ENCODE results near the gene OR6F1. TPM values are rescaled to one million over a fixed set of nuclear protein-coding genes. Genes with fewer than 3 reads are reported as not detected.
"Not testable (repeated sequence)": the region's sequence is repeated elsewhere in the genome, so short reads cannot be mapped to it uniquely, and the experiment has no call there.

The OR6F1 gene
- not detected for polyA plus RNA-seq (2012; ENCODE audit: low read depth, missing spikeins)

GRCh38 chr1:247716546-247716945 is at the start of gene OR6F1:
Gene OR6F1 (minus strand): TSS chr1:247716646. CDS start chr1:247712755, 3,891 bp downstream.
- DNase-seq (ENCODE audit: insufficient read length, low spot score), result no peak
- TF ChIP-seq PAX5 (IDR thresholded peaks at IDR 0.05; ENCODE audit: insufficient read depth, low read length, severe bottlenecking) (no peak), TAF1 (IDR thresholded peaks at IDR 0.05; ENCODE audit: low read depth, low read length) (no peak), POU2F2 (IDR thresholded peaks at IDR 0.05; ENCODE audit: low read depth, low read length) (no peak), POLR2AphosphoS5 (IDR thresholded peaks at IDR 0.05; ENCODE audit: low read depth, low read length) (no peak), SPI1 (IDR thresholded peaks at IDR 0.05; ENCODE audit: low read depth, low read length) (no peak), POLR2A (IDR thresholded peaks at IDR 0.05; ENCODE audit: low read depth, low read length) (no peak)
- no peak for FAIRE-seq

GRCh38 chr1:247760456-247760855 is 44.0 kb upstream of the OR6F1 start, which contains the start of gene OR1C1:
Gene OR1C1 (minus strand): TSS chr1:247760556. CDS start chr1:247758406, 2,150 bp downstream.
- FAIRE-seq (no peak), DNase-seq (ENCODE audit: insufficient read length, low spot score) (no peak)
- TF ChIP-seq POLR2A (IDR thresholded peaks at IDR 0.05; ENCODE audit: low read depth, low read length), result no peak
- no peak for TF ChIP-seq POU2F2 (IDR thresholded peaks at IDR 0.05; ENCODE audit: low read depth, low read length)
- no peak for TF ChIP-seq POLR2AphosphoS5 (IDR thresholded peaks at IDR 0.05; ENCODE audit: low read depth, low read length)
- TF ChIP-seq PAX5 (IDR thresholded peaks at IDR 0.05; ENCODE audit: insufficient read depth, low read length, severe bottlenecking), result no peak
- TF ChIP-seq TAF1 (IDR thresholded peaks at IDR 0.05; ENCODE audit: low read depth, low read length), result no peak
- TF ChIP-seq SPI1 (IDR thresholded peaks at IDR 0.05; ENCODE audit: low read depth, low read length), result no peak

- not testable (repeated sequence) for FAIRE-seq; DNase-seq (ENCODE audit: insufficient read length, low spot score)
Observed at GRCh38 chr1:247754311-247754710, 37.9 kb upstream of the OR6F1 start.

- no peak for DNase-seq (ENCODE audit: insufficient read length, low spot score)
- TF ChIP-seq SPI1 (IDR thresholded peaks at IDR 0.05; ENCODE audit: low read depth, low read length) (no peak), POLR2A (IDR thresholded peaks at IDR 0.05; ENCODE audit: low read depth, low read length) (no peak), PAX5 (IDR thresholded peaks at IDR 0.05; ENCODE audit: insufficient read depth, low read length, severe bottlenecking) (no peak), POLR2AphosphoS5 (IDR thresholded peaks at IDR 0.05; ENCODE audit: low read depth, low read length) (no peak), POU2F2 (IDR thresholded peaks at IDR 0.05; ENCODE audit: low read depth, low read length) (no peak), TAF1 (IDR thresholded peaks at IDR 0.05; ENCODE audit: low read depth, low read length) (no peak)
- no peak for FAIRE-seq
Observed at GRCh38 chr1:247749870-247750269, 33.4 kb upstream of the OR6F1 start.

GRCh38 chr1:247748041-247748440 is 31.6 kb upstream of the OR6F1 start, which contains the start of gene OR14A2:
Gene OR14A2 (minus strand): TSS chr1:247748141.
- no peak for DNase-seq (ENCODE audit: insufficient read length, low spot score)
- no peak for TF ChIP-seq TAF1 (IDR thresholded peaks at IDR 0.05; ENCODE audit: low read depth, low read length)
- no peak for TF ChIP-seq PAX5 (IDR thresholded peaks at IDR 0.05; ENCODE audit: insufficient read depth, low read length, severe bottlenecking)
- no peak for TF ChIP-seq POLR2A (IDR thresholded peaks at IDR 0.05; ENCODE audit: low read depth, low read length)
- no peak for TF ChIP-seq POU2F2 (IDR thresholded peaks at IDR 0.05; ENCODE audit: low read depth, low read length)
- TF ChIP-seq SPI1 (IDR thresholded peaks at IDR 0.05; ENCODE audit: low read depth, low read length), result no peak
- no peak for TF ChIP-seq POLR2AphosphoS5 (IDR thresholded peaks at IDR 0.05; ENCODE audit: low read depth, low read length)
- FAIRE-seq, result no peak

- TF ChIP-seq POU2F2 (IDR thresholded peaks at IDR 0.05; ENCODE audit: low read depth, low read length) (no peak), POLR2A (IDR thresholded peaks at IDR 0.05; ENCODE audit: low read depth, low read length) (no peak), TAF1 (IDR thresholded peaks at IDR 0.05; ENCODE audit: low read depth, low read length) (no peak), PAX5 (IDR thresholded peaks at IDR 0.05; ENCODE audit: insufficient read depth, low read length, severe bottlenecking) (no peak), SPI1 (IDR thresholded peaks at IDR 0.05; ENCODE audit: low read depth, low read length) (no peak), POLR2AphosphoS5 (IDR thresholded peaks at IDR 0.05; ENCODE audit: low read depth, low read length) (no peak)
- no peak for FAIRE-seq
- no peak for DNase-seq (ENCODE audit: insufficient read length, low spot score)
Observed at GRCh38 chr1:247747616-247748015, 31.2 kb upstream of the OR6F1 start.

- DNase-seq (ENCODE audit: insufficient read length, low spot score) (no peak), FAIRE-seq (no peak)
- no peak for TF ChIP-seq TAF1 (IDR thresholded peaks at IDR 0.05; ENCODE audit: low read depth, low read length)
- TF ChIP-seq SPI1 (IDR thresholded peaks at IDR 0.05; ENCODE audit: low read depth, low read length), result no peak
- no peak for TF ChIP-seq PAX5 (IDR thresholded peaks at IDR 0.05; ENCODE audit: insufficient read depth, low read length, severe bottlenecking)
- TF ChIP-seq POLR2A (IDR thresholded peaks at IDR 0.05; ENCODE audit: low read depth, low read length), result no peak
- no peak for TF ChIP-seq POU2F2 (IDR thresholded peaks at IDR 0.05; ENCODE audit: low read depth, low read length)
- no peak for TF ChIP-seq POLR2AphosphoS5 (IDR thresholded peaks at IDR 0.05; ENCODE audit: low read depth, low read length)
Observed at GRCh38 chr1:247746391-247746935, 30.0 kb upstream of the OR6F1 start.

GRCh38 chr1:247742215-247742760 is 25.8 kb upstream of the OR6F1 start:
- not testable (repeated sequence) for DNase-seq (ENCODE audit: insufficient read length, low spot score); FAIRE-seq

GRCh38 chr1:247741756-247742155 is 25.3 kb upstream of the OR6F1 start:
- TF ChIP-seq SPI1 (IDR thresholded peaks at IDR 0.05; ENCODE audit: low read depth, low read length), result no peak
- no peak for TF ChIP-seq POU2F2 (IDR thresholded peaks at IDR 0.05; ENCODE audit: low read depth, low read length)
- no peak for TF ChIP-seq POLR2A (IDR thresholded peaks at IDR 0.05; ENCODE audit: low read depth, low read length)
- TF ChIP-seq TAF1 (IDR thresholded peaks at IDR 0.05; ENCODE audit: low read depth, low read length), result no peak
- no peak for TF ChIP-seq POLR2AphosphoS5 (IDR thresholded peaks at IDR 0.05; ENCODE audit: low read depth, low read length)
- TF ChIP-seq PAX5 (IDR thresholded peaks at IDR 0.05; ENCODE audit: insufficient read depth, low read length, severe bottlenecking), result no peak
- DNase-seq (ENCODE audit: insufficient read length, low spot score) (no peak), FAIRE-seq (no peak)

GRCh38 chr1:247740721-247741120 is 24.3 kb upstream of the OR6F1 start:
- FAIRE-seq, result no peak
- no peak for DNase-seq (ENCODE audit: insufficient read length, low spot score)
- no peak for TF ChIP-seq SPI1 (IDR thresholded peaks at IDR 0.05; ENCODE audit: low read depth, low read length)
- no peak for TF ChIP-seq POLR2A (IDR thresholded peaks at IDR 0.05; ENCODE audit: low read depth, low read length)
- no peak for TF ChIP-seq POU2F2 (IDR thresholded peaks at IDR 0.05; ENCODE audit: low read depth, low read length)
- TF ChIP-seq POLR2AphosphoS5 (IDR thresholded peaks at IDR 0.05; ENCODE audit: low read depth, low read length), result no peak

Measured in GM12891 (cell line).